B cell (primary cell): ENCODE data around the gene SLC5A2.

Source experiments
- EZH2 ChIP-seq: IDR thresholded peaks from 2 replicates; pipeline ENCODE4 v1.6.1; 2012; ENCODE audit warnings: borderline replicate concordance, low read depth, mild to moderate bottlenecking, moderate library complexity, low read length; ENCODE audit not compliant: insufficient read depth, poor library complexity, severe bottlenecking
- TF ChIP-seq, protein P1 (sequence below): fragments of 200-600 bp; IDR thresholded peaks from one replicate; pipeline ENCODE4 v1.8.0; 2022; ENCODE audit warnings: antibody characterized with exemption, mild to moderate bottlenecking

- TF ChIP-seq, protein P1, sequence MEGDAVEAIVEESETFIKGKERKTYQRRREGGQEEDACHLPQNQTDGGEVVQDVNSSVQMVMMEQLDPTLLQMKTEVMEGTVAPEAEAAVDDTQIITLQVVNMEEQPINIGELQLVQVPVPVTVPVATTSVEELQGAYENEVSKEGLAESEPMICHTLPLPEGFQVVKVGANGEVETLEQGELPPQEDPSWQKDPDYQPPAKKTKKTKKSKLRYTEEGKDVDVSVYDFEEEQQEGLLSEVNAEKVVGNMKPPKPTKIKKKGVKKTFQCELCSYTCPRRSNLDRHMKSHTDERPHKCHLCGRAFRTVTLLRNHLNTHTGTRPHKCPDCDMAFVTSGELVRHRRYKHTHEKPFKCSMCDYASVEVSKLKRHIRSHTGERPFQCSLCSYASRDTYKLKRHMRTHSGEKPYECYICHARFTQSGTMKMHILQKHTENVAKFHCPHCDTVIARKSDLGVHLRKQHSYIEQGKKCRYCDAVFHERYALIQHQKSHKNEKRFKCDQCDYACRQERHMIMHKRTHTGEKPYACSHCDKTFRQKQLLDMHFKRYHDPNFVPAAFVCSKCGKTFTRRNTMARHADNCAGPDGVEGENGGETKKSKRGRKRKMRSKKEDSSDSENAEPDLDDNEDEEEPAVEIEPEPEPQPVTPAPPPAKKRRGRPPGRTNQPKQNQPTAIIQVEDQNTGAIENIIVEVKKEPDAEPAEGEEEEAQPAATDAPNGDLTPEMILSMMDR: no peak
- TF ChIP-seq EZH2: no peak
These were observed 50.0 kb downstream of the SLC5A2 start for GRCh38 chr16:31532896-31533295.
